Measurements from ENCODE around the gene KRT82. TPM values are rescaled to one million over a fixed set of nuclear protein-coding genes. Genes with fewer than 3 reads are reported as not detected.

The KRT82 gene
- total RNA-seq, 4 donors from 2014 or later = 1.3 to 40.7 (median 7.6) TPM

GRCh38 chr12:52383331-52383730 is 22.8 kb downstream of the KRT82 start:
- Histone ChIP-seq H3K27me3 (peaks cover 4% of the 10 kb centered on the region), H3K4me1 (peaks cover 7% of the 10 kb centered on the region), H3K4me3 (no peak overlapping the region), H3K9me3 (no peaks in the 10 kb centered on the region), H3K27ac (no peak overlapping the region), H3K36me3 (no peaks in the 10 kb centered on the region)
- TF ChIP-seq CTCF (IDR thresholded peaks at IDR 0.05) = no peak
- TF ChIP-seq POLR2A (IDR thresholded peaks at IDR 0.05) = no peak
- TF ChIP-seq EP300 (IDR thresholded peaks at IDR 0.05) = no peak
- no peak for TF ChIP-seq POLR2AphosphoS5 (IDR thresholded peaks at IDR 0.05)
- WGBS = 100% methylated on average over 2 of the region's 3 CpGs
- DNase-seq (ENCODE audit: low spot score in 2 of 2) = no peak

- no peak for TF ChIP-seq POLR2A (IDR thresholded peaks at IDR 0.05)
- no peak for TF ChIP-seq CTCF (IDR thresholded peaks at IDR 0.05)
- TF ChIP-seq POLR2AphosphoS5 (IDR thresholded peaks at IDR 0.05) = no peak
- TF ChIP-seq EP300 (IDR thresholded peaks at IDR 0.05) = no peak
- peaks cover 2% of the 10 kb centered on the region for H3K4me1 ChIP-seq
- H3K27ac ChIP-seq = no peak overlapping the region
- no peaks in the 10 kb centered on the region for H3K9me3 ChIP-seq
- peaks cover 8% of the 10 kb centered on the region for H3K27me3 ChIP-seq
- 95% methylated on average over 2 of the region's 2 CpGs for WGBS
- no peak for DNase-seq (ENCODE audit: low spot score in 2 of 2)
- no peak overlapping the region for H3K4me3 ChIP-seq
- no peaks in the 10 kb centered on the region for H3K36me3 ChIP-seq
Observed at GRCh38 chr12:52382854-52383253, 23.3 kb downstream of the KRT82 start.

GRCh38 chr12:52381206-52381605 is 24.9 kb downstream of the KRT82 start:
- TF ChIP-seq POLR2AphosphoS5 (IDR thresholded peaks at IDR 0.05) (no peak), CTCF (IDR thresholded peaks at IDR 0.05) (no peak), POLR2A (IDR thresholded peaks at IDR 0.05) (no peak), EP300 (IDR thresholded peaks at IDR 0.05) (no peak)
- no peak overlapping the region for H3K4me3 ChIP-seq
- no peaks in the 10 kb centered on the region for H3K4me1 ChIP-seq
- H3K36me3 ChIP-seq = no peaks in the 10 kb centered on the region
- 89% methylated on average over 8 of the region's 8 CpGs for WGBS
- no peak overlapping the region for H3K27ac ChIP-seq
- peaks cover 11% of the 10 kb centered on the region for H3K27me3 ChIP-seq
- no peak for DNase-seq (ENCODE audit: low spot score in 2 of 2)
- no peaks in the 10 kb centered on the region for H3K9me3 ChIP-seq

GRCh38 chr12:52380271-52380694 is 25.9 kb downstream of the KRT82 start:
- Histone ChIP-seq H3K4me3 (no peak overlapping the region), H3K4me1 (no peaks in the 10 kb centered on the region), H3K27ac (no peak overlapping the region), H3K9me3 (no peaks in the 10 kb centered on the region), H3K36me3 (no peaks in the 10 kb centered on the region), H3K27me3 (peaks cover 10% of the 10 kb centered on the region)
- WGBS = 25% methylated on average over 8 of the region's 15 CpGs
- TF ChIP-seq EP300 (IDR thresholded peaks at IDR 0.05) (no peak), CTCF (IDR thresholded peaks at IDR 0.05) (peak in 1 of 2 donors; percentile 51)
- no peak for DNase-seq (ENCODE audit: low spot score in 2 of 2)

GRCh38 chr12:52379536-52379935 is 26.6 kb downstream of the KRT82 start:
- 92% methylated on average over 6 of the region's 6 CpGs for WGBS
- Histone ChIP-seq H3K4me3 (no peak overlapping the region), H3K9me3 (no peaks in the 10 kb centered on the region), H3K4me1 (no peaks in the 10 kb centered on the region), H3K36me3 (no peaks in the 10 kb centered on the region), H3K27me3 (peaks cover 6% of the 10 kb centered on the region), H3K27ac (no peak overlapping the region)
- no peak for DNase-seq (ENCODE audit: low spot score in 2 of 2)
- TF ChIP-seq POLR2A (IDR thresholded peaks at IDR 0.05) (no peak), POLR2AphosphoS5 (IDR thresholded peaks at IDR 0.05) (no peak), CTCF (IDR thresholded peaks at IDR 0.05) (no peak)

Data from suprapubic skin (tissue), 4 donors.